ENCODE results near the gene GRM8. TPM values are rescaled to one million over a fixed set of nuclear protein-coding genes. Genes with fewer than 3 reads are reported as not detected.

The GRM8 gene
- total RNA-seq, 1 experiment from 2014 or later: not detected

DNA sequence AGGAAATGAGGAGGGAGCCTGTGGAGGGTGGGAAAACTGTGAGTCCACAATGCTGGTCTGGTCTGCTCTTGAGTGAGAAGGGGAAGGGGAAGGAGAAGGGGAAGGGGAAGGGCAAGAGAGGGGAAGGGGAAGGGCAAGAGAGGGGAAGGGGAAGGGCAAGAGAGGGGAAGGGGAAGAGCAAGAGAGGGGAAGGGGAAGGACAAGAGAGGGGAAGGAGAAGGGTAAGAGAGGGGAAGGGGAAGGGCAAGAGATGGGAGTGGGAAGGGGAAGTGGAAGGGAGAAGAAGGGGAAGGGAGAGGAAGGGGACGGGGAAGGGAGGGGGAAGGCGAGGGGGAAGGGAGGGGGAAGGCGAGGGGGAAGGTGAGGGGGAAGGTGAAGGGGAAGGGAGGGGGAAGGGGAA lies 213.2 kb downstream of the GRM8 start:
- TF ChIP-seq, protein P1, sequence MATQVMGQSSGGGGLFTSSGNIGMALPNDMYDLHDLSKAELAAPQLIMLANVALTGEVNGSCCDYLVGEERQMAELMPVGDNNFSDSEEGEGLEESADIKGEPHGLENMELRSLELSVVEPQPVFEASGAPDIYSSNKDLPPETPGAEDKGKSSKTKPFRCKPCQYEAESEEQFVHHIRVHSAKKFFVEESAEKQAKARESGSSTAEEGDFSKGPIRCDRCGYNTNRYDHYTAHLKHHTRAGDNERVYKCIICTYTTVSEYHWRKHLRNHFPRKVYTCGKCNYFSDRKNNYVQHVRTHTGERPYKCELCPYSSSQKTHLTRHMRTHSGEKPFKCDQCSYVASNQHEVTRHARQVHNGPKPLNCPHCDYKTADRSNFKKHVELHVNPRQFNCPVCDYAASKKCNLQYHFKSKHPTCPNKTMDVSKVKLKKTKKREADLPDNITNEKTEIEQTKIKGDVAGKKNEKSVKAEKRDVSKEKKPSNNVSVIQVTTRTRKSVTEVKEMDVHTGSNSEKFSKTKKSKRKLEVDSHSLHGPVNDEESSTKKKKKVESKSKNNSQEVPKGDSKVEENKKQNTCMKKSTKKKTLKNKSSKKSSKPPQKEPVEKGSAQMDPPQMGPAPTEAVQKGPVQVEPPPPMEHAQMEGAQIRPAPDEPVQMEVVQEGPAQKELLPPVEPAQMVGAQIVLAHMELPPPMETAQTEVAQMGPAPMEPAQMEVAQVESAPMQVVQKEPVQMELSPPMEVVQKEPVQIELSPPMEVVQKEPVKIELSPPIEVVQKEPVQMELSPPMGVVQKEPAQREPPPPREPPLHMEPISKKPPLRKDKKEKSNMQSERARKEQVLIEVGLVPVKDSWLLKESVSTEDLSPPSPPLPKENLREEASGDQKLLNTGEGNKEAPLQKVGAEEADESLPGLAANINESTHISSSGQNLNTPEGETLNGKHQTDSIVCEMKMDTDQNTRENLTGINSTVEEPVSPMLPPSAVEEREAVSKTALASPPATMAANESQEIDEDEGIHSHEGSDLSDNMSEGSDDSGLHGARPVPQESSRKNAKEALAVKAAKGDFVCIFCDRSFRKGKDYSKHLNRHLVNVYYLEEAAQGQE (IDR thresholded peaks at IDR 0.05; ENCODE audit: insufficient read depth in 1 of 2, low read depth in 2 of 2, low read length in 1 of 2): no peak
- TF ChIP-seq TCF7L2 (IDR thresholded peaks at IDR 0.05; ENCODE audit: low read depth, low read length) (no peak), SIN3A (IDR thresholded peaks at IDR 0.05; ENCODE audit: borderline replicate concordance, insufficient read depth, low read depth, low read length) (no peak), POLR2AphosphoS5 (IDR thresholded peaks at IDR 0.05; ENCODE audit: low read depth, low read length) (no peak)
- TF ChIP-seq, protein P2, sequence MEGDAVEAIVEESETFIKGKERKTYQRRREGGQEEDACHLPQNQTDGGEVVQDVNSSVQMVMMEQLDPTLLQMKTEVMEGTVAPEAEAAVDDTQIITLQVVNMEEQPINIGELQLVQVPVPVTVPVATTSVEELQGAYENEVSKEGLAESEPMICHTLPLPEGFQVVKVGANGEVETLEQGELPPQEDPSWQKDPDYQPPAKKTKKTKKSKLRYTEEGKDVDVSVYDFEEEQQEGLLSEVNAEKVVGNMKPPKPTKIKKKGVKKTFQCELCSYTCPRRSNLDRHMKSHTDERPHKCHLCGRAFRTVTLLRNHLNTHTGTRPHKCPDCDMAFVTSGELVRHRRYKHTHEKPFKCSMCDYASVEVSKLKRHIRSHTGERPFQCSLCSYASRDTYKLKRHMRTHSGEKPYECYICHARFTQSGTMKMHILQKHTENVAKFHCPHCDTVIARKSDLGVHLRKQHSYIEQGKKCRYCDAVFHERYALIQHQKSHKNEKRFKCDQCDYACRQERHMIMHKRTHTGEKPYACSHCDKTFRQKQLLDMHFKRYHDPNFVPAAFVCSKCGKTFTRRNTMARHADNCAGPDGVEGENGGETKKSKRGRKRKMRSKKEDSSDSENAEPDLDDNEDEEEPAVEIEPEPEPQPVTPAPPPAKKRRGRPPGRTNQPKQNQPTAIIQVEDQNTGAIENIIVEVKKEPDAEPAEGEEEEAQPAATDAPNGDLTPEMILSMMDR (IDR thresholded peaks at IDR 0.05): no peak
- no TSS peak for BruUV-seq (replicated peaks)
- CTCF ChIA-PET: no interaction called here
- Histone ChIP-seq H3K36me3 (ENCODE audit: control insufficient read depth, insufficient read depth, low read length) (no peaks in the 10 kb centered on the region), H3K27me3 (ENCODE audit: control insufficient read depth, insufficient read depth, low read length) (no peaks in the 10 kb centered on the region), H3K4me1 (ENCODE audit: control insufficient read depth, insufficient read depth, low read length) (no peaks in the 10 kb centered on the region), H3K4me3 (ENCODE audit: low read depth in 2 of 2, low read length in 2 of 2) (no peak overlapping the region), H3K27ac (ENCODE audit: low read length) (no peak overlapping the region), H3K9me3 (ENCODE audit: control insufficient read depth, insufficient read depth, low read depth, low read length) (no peaks in the 10 kb centered on the region)
- POLR2A ChIA-PET: no interaction called here
- ATAC-seq (no peak), DNase-seq (ENCODE audit: low read depth, low spot score) (no peak)
- intact Hi-C loops (cut with micrococcal nuclease; ENCODE audit: unreplicated experiment) (no loop called here), in situ Hi-C loops (cut with HindIII; ENCODE audit: low pct_unique_long_range_greater_than_20kb, low sequenced_read_pairs) (no loop called here)

- in situ Hi-C loops (cut with HindIII; ENCODE audit: low pct_unique_long_range_greater_than_20kb, low sequenced_read_pairs): no loop called here
- intact Hi-C loops (cut with micrococcal nuclease; ENCODE audit: unreplicated experiment): no loop called here
- no peak overlapping the region for H3K27ac ChIP-seq (ENCODE audit: low read length)
- no peak overlapping the region for H3K4me3 ChIP-seq (ENCODE audit: low read depth in 2 of 2, low read length in 2 of 2)
- no peaks in the 10 kb centered on the region for H3K4me1 ChIP-seq (ENCODE audit: control insufficient read depth, insufficient read depth, low read length)
- ChIA-PET CTCF (interaction anchor here (0.7 kb wide), 1 partner anchor 16 kb away, joined by 3 read pairs; no protein-coding TSS in a partner anchor), POLR2A (no interaction called here)
- H3K9me3 ChIP-seq (ENCODE audit: control insufficient read depth, insufficient read depth, low read depth, low read length): peaks cover 2% of the 10 kb centered on the region; the same call in 1 of the 2 replicates
- BruUV-seq (replicated peaks): no TSS peak
- DNase-seq (ENCODE audit: low read depth, low spot score) (no peak), ATAC-seq (no peak)
- no peaks in the 10 kb centered on the region for H3K36me3 ChIP-seq (ENCODE audit: control insufficient read depth, insufficient read depth, low read length)
- no peaks in the 10 kb centered on the region for H3K27me3 ChIP-seq (ENCODE audit: control insufficient read depth, insufficient read depth, low read length)
- TF ChIP-seq, protein P1 (IDR thresholded peaks at IDR 0.05; ENCODE audit: insufficient read depth in 1 of 2, low read depth in 2 of 2, low read length in 1 of 2): no peak
- TF ChIP-seq POLR2AphosphoS5 (IDR thresholded peaks at IDR 0.05; ENCODE audit: low read depth, low read length) (no peak), SIN3A (IDR thresholded peaks at IDR 0.05; ENCODE audit: borderline replicate concordance, insufficient read depth, low read depth, low read length) (no peak)
These were observed 217.4 kb downstream of the GRM8 start for GRCh38 chr7:127035203-127035849.
